K562 (cell line): ENCODE data around the gene SPINT4. TPM values are rescaled to one million over a fixed set of nuclear protein-coding genes. Genes with fewer than 3 reads are reported as not detected.

Experiments used
- CTCF ChIP-seq, 3 experiments: IDR thresholded peaks in 2 of 3; conservative IDR thresholded peaks in 1 of 3; 2 replicates each; pipeline ENCODE4 v1.5.1; 2011 to 2012; ENCODE audit warnings: low read length in 3 of 3, mild to moderate bottlenecking in 3 of 3, control low read depth in 2 of 3, improper control_type of control experiment in 1 of 3, inconsistent platforms in 1 of 3, low read depth in 1 of 3, mixed read lengths in 1 of 3, moderate library complexity in 1 of 3; ENCODE audit not compliant: insufficient read depth in 2 of 3
- ELF1 ChIP-seq: fragments of 200-800 bp; sonication (Bioruptor generic); IDR thresholded peaks from 2 replicates; pipeline ENCODE4 v1.6.1; 2016; ENCODE audit warnings: missing genetic modification characterization, missing compliant biosample characterization
- HCFC1 ChIP-seq: IDR thresholded peaks from 2 replicates; pipeline ENCODE4 v1.6.1; 2012; ENCODE audit warnings: low read depth, low read length, improper control_type of control experiment
- JUNB ChIP-seq: fragments of 450-650 bp; formaldehyde crosslinking; conservative IDR thresholded peaks from 2 replicates; pipeline ENCODE4 v1.4.0; 2020; ENCODE audit warnings: mild to moderate bottlenecking
- MNT ChIP-seq, 2 experiments: fragments of 450-650 bp; conservative IDR thresholded peaks; 2 replicates each; pipeline ENCODE4 v1.6.1; 2017; ENCODE audit warnings: mild to moderate bottlenecking in 2 of 2, moderate library complexity in 2 of 2
- RREB1 ChIP-seq: fragments of 250-450 bp; sonication (Bioruptor Pico); IDR thresholded peaks from 2 replicates; pipeline ENCODE4 v1.4.0; 2020
- SMC3 ChIP-seq: conservative IDR thresholded peaks from 2 replicates; pipeline ENCODE4 v1.6.1; 2011; ENCODE audit warnings: low read depth, low read length, improper control_type of control experiment; ENCODE audit not compliant: insufficient read depth
- ZHX1 ChIP-seq: fragments of 150-350 bp; conservative IDR thresholded peaks from 2 replicates; pipeline ENCODE4 v1.6.1; 2014; ENCODE audit warnings: low read length
- ZNF609 ChIP-seq: sonication (generic); formaldehyde crosslinking; IDR thresholded peaks from 2 replicates; pipeline ENCODE4 v1.8.1; 2023; ENCODE audit warnings: missing genetic modification reagents, mild to moderate bottlenecking, borderline replicate concordance
- polyA plus RNA-seq, 8 experiments: library from polyadenylated mRNA; depleted of rRNA in 4 of 8; stranded (reverse) in 5 of 8; unstranded in 3 of 8; fragments of >200 nt; fragmentation: Nextera tagmentation in 2 of 8; fragmentation: Illumina TruSeq in 1 of 8; extraction: Ambion mirVana in 2 of 8; extraction: Trizol in 1 of 8; gene quantifications; 2 replicates each; pipeline versions ENCODE4 v1.2.1 to v1.2.3, GENCODE V29; 2011 to 2014; ENCODE audit warnings: inconsistent platforms in 1 of 8, missing spikeins in 1 of 8
- total RNA-seq, 7 experiments: library from RNA; depleted of rRNA in 6 of 7; stranded (reverse); fragments of >200 nt in 6 of 7; fragmentation: Illumina TruSeq in 2 of 7; extraction: Trizol in 2 of 7; gene quantifications; 2 replicates each; pipeline versions ENCODE4 v1.2.1 to v1.2.3, GENCODE V29; 2011 to 2021; ENCODE audit warnings: low replicate concordance in 1 of 7

Gene SPINT4
- total and polyA plus RNA-seq, 9 of the 15 experiments (the other 6 are each of a cell fraction or from before 2014, with no cell fraction given), result not detected

GRCh38 chr20:45771182-45771759, 49.1 kb downstream of the SPINT4 start (continued):
- TF ChIP-seq RREB1 (CRISPR knock-in tag) (no peak), ZHX1 (no peak), SMC3 (peak; percentile 96), ELF1 (no peak), CTCF (IDR thresholded peaks at IDR 0.05 in 2 of 3, conservative IDR thresholded peaks at IDR 0.05 in 1 of 3; ENCODE audit: insufficient read depth in 2 of 3, low read depth in 1 of 3, low read length in 3 of 3) (peak; percentile 91 to 99 (median 92)), ZNF609 (CRISPR knock-in tag) (no peak), MNT (conservative IDR thresholded peaks at IDR 0.05) (peak in 1 of 2 experiments; percentile 55; a peak in 2 of 4 replicates), HCFC1 (no peak), JUNB (no peak)
